CD4-positive, alpha-beta T cell treated with Interleukin-6 at 100 ng/mL for 8 hours (primary cell): ENCODE data around the gene IRF8.

Source experiments
- DNase-seq: peaks from one replicate; pipeline ENCODE4 v3.0.0-alpha.2; 2020; ENCODE audit warnings: mixed read lengths, low spot score

IRF8 gene

GRCh38 chr16:85913688-85914422 is 14.9 kb downstream of the IRF8 start:
- no peak for DNase-seq

GRCh38 chr16:85914423-85914794 is 15.4 kb downstream of the IRF8 start:
- DNase-seq = no peak

- DNase-seq = no peak
Observed at GRCh38 chr16:85915125-85915845, 16.3 kb downstream of the IRF8 start.

GRCh38 chr16:85916141-85916890 is 17.4 kb downstream of the IRF8 start:
- DNase-seq = no peak

GRCh38 chr16:85917012-85917411 is 18.1 kb downstream of the IRF8 start:
- DNase-seq = no peak

- no peak for DNase-seq
Observed at GRCh38 chr16:85917959-85918358, 19.0 kb downstream of the IRF8 start.

- DNase-seq = no peak
Observed at GRCh38 chr16:85918436-85918835, 19.5 kb downstream of the IRF8 start.

DNA sequence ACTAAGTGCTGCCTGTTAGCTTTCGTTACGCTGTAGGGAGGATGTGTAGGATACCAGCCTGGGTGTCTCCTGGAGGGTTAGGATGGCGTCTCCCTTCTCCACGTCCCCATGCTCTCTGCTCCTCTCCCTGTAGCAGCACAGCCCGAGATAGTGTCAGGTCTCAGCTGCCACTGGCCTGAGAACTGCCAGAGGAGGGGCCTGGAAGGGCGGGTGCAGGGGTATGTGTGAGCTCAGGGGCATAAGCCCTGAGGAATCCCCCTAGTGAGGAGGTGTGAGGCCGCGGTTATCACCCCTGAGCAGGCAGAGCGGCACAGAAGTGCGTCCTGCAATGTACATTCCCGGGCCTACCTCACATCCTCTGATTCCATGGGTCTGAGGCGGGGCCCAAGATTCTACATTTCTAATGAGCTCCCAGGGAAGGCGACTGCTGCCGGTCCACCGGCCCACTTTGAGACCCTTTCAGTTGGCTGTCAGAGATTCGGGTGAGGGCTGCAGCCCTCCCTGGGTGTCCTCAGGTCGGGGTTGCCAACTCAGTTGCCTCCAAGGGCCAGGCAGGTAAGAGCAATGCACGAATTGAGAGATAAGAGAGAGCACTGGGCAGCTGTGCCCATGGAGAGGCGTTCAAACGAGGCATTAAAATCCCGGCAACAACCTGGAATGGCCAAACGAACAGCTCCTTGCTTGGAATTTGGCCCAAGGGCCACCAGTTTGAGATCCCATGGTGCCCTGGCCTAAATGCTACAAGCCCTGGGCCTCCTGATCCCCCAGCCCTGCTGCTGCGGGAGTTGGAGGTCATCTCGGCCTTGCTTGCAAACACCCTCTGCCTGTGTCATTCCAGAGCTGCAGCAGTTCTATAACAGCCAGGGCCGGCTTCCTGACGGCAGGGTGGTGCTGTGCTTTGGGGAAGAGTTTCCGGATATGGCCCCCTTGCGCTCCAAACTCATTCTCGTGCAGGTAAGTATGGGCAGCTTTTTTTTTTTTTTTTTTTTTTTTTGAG is 20.6 kb downstream of the IRF8 start:
- DNase-seq = no peak

- DNase-seq = no peak
Observed at GRCh38 chr16:85921026-85921425, 22.1 kb downstream of the IRF8 start.

- DNase-seq = no peak
Observed at GRCh38 chr16:85923153-85924021, 24.4 kb downstream of the IRF8 start.

DNA sequence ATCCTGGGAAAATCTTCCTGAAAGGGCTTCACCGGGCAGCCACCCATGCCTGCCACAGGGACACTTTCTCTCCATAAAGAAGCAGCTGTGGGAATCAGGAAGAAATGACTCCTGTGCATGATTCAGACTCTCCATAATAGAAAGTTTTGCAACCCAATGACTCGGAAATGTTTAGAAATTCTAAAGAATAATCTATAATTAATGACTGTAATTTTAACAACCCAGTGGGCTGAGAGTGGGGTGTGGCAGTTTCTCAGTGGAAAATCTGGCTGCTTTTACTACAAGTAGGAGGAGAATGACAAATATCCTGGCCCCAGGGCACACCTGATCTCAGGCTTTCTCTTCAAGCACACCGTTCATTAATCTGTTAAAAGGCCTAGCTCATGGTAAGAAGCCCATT is 25.7 kb downstream of the IRF8 start:
- no peak for DNase-seq

DNA sequence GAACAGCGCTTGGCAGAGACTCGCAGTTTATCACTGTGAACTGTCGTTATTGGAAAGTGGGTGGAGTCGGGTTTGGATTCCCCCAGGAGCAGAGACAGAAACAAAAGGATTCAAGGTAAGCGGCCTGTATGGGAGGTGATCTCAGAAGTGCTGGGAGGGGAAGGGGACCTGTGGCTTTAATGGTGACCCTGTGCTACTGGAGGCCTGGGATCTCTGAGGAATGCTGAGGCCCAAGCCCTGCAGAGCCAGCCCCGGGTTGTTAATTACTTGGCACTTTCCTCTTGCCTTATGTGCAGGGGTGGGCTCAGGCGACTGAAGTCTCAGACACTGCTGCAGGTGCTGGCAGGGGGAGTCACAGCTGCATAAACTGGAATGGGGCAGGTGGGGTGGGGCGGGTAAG is 27.4 kb downstream of the IRF8 start:
- no peak for DNase-seq

- no peak for DNase-seq
Observed at GRCh38 chr16:85927371-85927770, 28.4 kb downstream of the IRF8 start.

DNA sequence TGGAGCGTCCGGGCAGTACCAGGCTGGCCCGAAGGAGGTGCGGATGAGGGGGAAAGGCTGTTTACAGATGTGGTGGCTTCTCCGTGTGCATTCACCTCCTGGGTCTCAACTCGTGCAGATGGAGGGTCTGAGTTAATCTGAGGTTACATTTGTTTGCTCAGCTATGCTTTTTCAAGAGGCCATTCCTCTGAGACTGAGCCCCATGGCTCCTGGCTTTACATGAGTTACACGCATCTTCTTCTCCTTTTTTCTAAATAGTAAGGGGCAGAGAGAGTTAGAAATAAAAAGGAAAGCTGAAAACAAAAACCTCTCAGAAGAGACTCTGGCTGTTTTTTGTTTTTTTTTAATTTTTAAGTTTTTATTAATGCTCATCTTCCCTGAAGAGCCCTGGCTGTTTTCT is 29.0 kb downstream of the IRF8 start:
- DNase-seq = no peak

- DNase-seq = no peak
Observed at GRCh38 chr16:85928401-85928820, 29.4 kb downstream of the IRF8 start.

DNA sequence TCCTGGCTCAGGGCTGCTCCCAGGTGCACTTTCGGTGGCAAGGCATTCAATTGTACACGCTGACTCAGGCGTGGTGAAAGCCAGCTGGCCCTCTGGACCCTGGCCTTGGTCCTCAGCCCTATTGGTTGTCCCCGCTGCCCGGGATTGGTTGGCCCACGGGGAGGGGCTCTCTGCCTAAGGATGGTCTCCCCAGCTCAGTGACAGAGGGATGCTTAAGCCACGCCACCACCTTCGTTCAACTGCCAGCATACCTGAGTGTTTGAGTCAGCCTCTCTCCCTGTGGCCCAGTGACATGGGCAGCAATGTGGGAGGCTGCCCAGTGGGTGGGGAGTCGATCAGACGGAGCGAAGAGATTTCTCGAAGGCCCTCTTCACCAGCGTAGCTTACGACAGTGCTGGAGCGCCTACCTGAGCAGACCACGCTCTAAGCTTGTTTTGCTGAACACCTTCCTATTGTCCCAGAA is 30.3 kb downstream of the IRF8 start:
- no peak for DNase-seq

- DNase-seq = no peak
Observed at GRCh38 chr16:85930301-85930700, 31.3 kb downstream of the IRF8 start.

GRCh38 chr16:85931596-85932402 is 32.8 kb downstream of the IRF8 start:
- no peak for DNase-seq

DNA sequence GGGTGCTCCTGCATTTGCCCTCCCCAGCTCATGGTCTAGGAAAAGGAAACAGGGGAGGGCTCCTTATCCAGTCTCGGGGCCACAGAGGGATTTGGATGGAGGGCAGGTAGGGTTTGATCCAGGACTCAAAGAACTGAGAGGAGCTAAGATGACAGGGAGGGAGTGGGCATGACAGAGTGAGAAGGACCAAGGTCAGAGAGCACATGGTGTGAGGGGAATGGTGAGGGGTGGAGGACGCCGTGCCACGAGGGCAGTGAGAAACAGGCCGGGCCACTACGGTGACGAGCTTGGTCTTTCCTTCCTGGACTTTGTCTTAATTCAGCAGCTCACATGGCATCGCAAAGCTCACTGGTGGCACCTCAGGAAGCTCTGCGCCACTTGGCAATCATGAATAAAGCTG is 35.2 kb downstream of the IRF8 start:
- DNase-seq = no peak
